HL-60 (cell line): Measurements from ENCODE around the gene CAPN8.

Source experiments
- GABPA ChIP-seq: IDR thresholded peaks from 2 replicates; pipeline ENCODE4 v1.6.1; 2012; ENCODE audit warnings: low read depth
- POLR2AphosphoS5 ChIP-seq: IDR thresholded peaks from 2 replicates; pipeline ENCODE4 v1.6.1; 2012; ENCODE audit warnings: low read depth
- SPI1 ChIP-seq: IDR thresholded peaks from 2 replicates; pipeline ENCODE4 v1.6.1; 2012; ENCODE audit warnings: low read depth, mild to moderate bottlenecking, borderline replicate concordance
- TF ChIP-seq, protein P1 (sequence below): IDR thresholded peaks from one replicate; pipeline ENCODE4 v1.5.1; 2011; ENCODE audit warnings: low read length, control low read depth, inconsistent platforms; ENCODE audit not compliant: insufficient read depth
- TF ChIP-seq, protein P2 (sequence below): IDR thresholded peaks from 2 replicates; pipeline ENCODE4 v1.6.1; 2012; ENCODE audit warnings: low read depth; ENCODE audit not compliant: insufficient replicate concordance

DNA sequence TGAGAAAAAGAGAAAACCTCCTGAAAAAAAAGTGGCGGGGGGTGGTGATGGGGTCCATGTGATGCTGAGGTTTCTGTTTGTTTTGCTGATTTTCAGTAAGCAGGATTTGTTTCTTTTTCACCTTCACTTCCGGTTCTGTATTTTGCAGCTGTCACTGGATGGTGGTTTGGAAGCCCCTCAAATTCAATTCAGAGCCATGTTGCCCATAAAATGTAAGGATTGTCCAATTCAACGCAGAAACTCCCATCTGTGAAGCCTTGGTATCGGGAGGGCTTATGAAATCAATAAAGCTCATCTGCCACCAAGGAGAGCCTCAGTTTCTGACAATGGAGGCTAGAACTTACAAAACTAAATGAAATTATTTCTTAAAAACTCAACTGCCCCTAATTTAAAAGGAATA lies 12.1 kb downstream of the CAPN8 start:
- TF ChIP-seq, protein P1, sequence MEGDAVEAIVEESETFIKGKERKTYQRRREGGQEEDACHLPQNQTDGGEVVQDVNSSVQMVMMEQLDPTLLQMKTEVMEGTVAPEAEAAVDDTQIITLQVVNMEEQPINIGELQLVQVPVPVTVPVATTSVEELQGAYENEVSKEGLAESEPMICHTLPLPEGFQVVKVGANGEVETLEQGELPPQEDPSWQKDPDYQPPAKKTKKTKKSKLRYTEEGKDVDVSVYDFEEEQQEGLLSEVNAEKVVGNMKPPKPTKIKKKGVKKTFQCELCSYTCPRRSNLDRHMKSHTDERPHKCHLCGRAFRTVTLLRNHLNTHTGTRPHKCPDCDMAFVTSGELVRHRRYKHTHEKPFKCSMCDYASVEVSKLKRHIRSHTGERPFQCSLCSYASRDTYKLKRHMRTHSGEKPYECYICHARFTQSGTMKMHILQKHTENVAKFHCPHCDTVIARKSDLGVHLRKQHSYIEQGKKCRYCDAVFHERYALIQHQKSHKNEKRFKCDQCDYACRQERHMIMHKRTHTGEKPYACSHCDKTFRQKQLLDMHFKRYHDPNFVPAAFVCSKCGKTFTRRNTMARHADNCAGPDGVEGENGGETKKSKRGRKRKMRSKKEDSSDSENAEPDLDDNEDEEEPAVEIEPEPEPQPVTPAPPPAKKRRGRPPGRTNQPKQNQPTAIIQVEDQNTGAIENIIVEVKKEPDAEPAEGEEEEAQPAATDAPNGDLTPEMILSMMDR, result no peak
- TF ChIP-seq SPI1, result no peak
- TF ChIP-seq, protein P2, sequence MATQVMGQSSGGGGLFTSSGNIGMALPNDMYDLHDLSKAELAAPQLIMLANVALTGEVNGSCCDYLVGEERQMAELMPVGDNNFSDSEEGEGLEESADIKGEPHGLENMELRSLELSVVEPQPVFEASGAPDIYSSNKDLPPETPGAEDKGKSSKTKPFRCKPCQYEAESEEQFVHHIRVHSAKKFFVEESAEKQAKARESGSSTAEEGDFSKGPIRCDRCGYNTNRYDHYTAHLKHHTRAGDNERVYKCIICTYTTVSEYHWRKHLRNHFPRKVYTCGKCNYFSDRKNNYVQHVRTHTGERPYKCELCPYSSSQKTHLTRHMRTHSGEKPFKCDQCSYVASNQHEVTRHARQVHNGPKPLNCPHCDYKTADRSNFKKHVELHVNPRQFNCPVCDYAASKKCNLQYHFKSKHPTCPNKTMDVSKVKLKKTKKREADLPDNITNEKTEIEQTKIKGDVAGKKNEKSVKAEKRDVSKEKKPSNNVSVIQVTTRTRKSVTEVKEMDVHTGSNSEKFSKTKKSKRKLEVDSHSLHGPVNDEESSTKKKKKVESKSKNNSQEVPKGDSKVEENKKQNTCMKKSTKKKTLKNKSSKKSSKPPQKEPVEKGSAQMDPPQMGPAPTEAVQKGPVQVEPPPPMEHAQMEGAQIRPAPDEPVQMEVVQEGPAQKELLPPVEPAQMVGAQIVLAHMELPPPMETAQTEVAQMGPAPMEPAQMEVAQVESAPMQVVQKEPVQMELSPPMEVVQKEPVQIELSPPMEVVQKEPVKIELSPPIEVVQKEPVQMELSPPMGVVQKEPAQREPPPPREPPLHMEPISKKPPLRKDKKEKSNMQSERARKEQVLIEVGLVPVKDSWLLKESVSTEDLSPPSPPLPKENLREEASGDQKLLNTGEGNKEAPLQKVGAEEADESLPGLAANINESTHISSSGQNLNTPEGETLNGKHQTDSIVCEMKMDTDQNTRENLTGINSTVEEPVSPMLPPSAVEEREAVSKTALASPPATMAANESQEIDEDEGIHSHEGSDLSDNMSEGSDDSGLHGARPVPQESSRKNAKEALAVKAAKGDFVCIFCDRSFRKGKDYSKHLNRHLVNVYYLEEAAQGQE, result no peak
- no peak for TF ChIP-seq POLR2AphosphoS5
- TF ChIP-seq GABPA, result no peak
